Measurements from ENCODE around the gene TCF12.

GRCh38 chr15:57158997-57159668 is 240.7 kb downstream of the TCF12 start:
- TF ChIP-seq POLR2A (IDR thresholded peaks at IDR 0.05), result no peak
- TF ChIP-seq CTCF (IDR thresholded peaks at IDR 0.05), result no peak
